B cell (primary cell): ENCODE data around the gene ARHGAP31. TPM values are rescaled to one million over a fixed set of nuclear protein-coding genes. Genes with fewer than 3 reads are reported as not detected.

Source experiments
- ATAC-seq: fragments of 200-7000 bp; cut with Tn5 transposase; one replicate; pipeline ENCODE4 v1.10.0; 2021; ENCODE audit warnings: low read depth, mild to moderate bottlenecking, moderate number of reproducible peaks, moderate library complexity
- CTCF ChIA-PET: fragments of 350-600 bp; sonication (Branson Sonifier 250); formaldehyde crosslinking; loops from one replicate; lab custom pipeline; 2021; ENCODE audit warnings: antibody characterized with exemption, inconsistent platforms; lab: Charles Lee
- POLR2A ChIA-PET: fragments of 350-600 bp; sonication (Branson Sonifier 250); formaldehyde crosslinking; loops from one replicate; lab custom pipeline; 2021; ENCODE audit warnings: antibody characterized with exemption; lab: Charles Lee
- DNase-seq: peaks from one replicate; pipeline ENCODE4 v3.0.0; 2013
- H2AFZ ChIP-seq: 2 replicates; pipeline ENCODE4 v1.6.1; 2012; ENCODE audit warnings: mild to moderate bottlenecking, low read depth, low read length; ENCODE audit not compliant: insufficient read depth, poor library complexity, severe bottlenecking
- H3K27ac ChIP-seq, 2 donors: 1 replicate in 1 of 2; 2 replicates in 1 of 2; pipeline ENCODE4 v1.5.1; 2012 to 2013; ENCODE audit warnings: low read length in 2 of 2, mild to moderate bottlenecking in 2 of 2, moderate library complexity in 1 of 2
- H3K27me3 ChIP-seq, 4 experiments: fragments of 200-600 bp in 1 of 4; sonication (generic) in 1 of 4; replicated peaks in 1 of 4; 1 replicate in 2 of 4; 2 replicates in 2 of 4; pipeline versions ENCODE4 v1.6.1 to v1.7.0; 2013 to 2016; ENCODE audit warnings: low read length in 3 of 4, mild to moderate bottlenecking in 2 of 4, mixed read lengths in 1 of 4, moderate library complexity in 1 of 4; ENCODE audit not compliant: insufficient read depth in 4 of 4, control insufficient read depth in 3 of 4; ENCODE audit errors: control extremely low read depth in 1 of 4
- H3K36me3 ChIP-seq, 2 experiments: replicated peaks in 1 of 2; 1 replicate in 1 of 2; 2 replicates in 1 of 2; pipeline versions ENCODE4 v1.6.1 to v1.7.1; 2013; ENCODE audit warnings: low read length in 1 of 2; ENCODE audit not compliant: insufficient read depth in 2 of 2, control insufficient read depth in 1 of 2; ENCODE audit errors: control extremely low read depth in 1 of 2, extremely low read depth in 1 of 2
- H3K4me1 ChIP-seq, 2 donors: fragments of 200-600 bp in 1 of 2; sonication (generic) in 1 of 2; 1 replicate in 1 of 2; 2 replicates in 1 of 2; pipeline versions ENCODE4 v1.5.1 to v1.6.1; 2013 to 2017; ENCODE audit warnings: low read length in 2 of 2; ENCODE audit not compliant: control insufficient read depth in 2 of 2, insufficient read depth in 2 of 2
- H3K4me2 ChIP-seq: replicated peaks from 2 replicates; pipeline ENCODE3; 2012; ENCODE audit warnings: mild to moderate bottlenecking, low read depth, low read length; ENCODE audit not compliant: poor library complexity, severe bottlenecking
- H3K4me3 ChIP-seq, 5 experiments: fragments of 200-600 bp in 1 of 5; sonication (generic) in 1 of 5; 1 replicate in 3 of 5; 2 replicates in 2 of 5; pipeline versions ENCODE4 v1.5.1 to v1.7.0; 2011 to 2016; ENCODE audit warnings: low read length in 4 of 5, mild to moderate bottlenecking in 4 of 5, low read depth in 2 of 5, control low read depth in 1 of 5, moderate library complexity in 1 of 5; ENCODE audit not compliant: insufficient read depth in 1 of 5; ENCODE audit errors: control extremely low read depth in 1 of 5, extremely low read depth in 1 of 5
- H3K79me2 ChIP-seq: fragments of 200-600 bp; sonication (generic); one replicate; pipeline ENCODE4 v1.6.0; 2016; ENCODE audit warnings: low read length; ENCODE audit not compliant: control insufficient read depth, insufficient read depth
- H3K9ac ChIP-seq: fragments of 200-600 bp; sonication (generic); 2 replicates; pipeline ENCODE4 v1.6.1; 2017; ENCODE audit warnings: mild to moderate bottlenecking, low read length, moderate library complexity
- H3K9me3 ChIP-seq, 3 donors: one replicate each; pipeline versions ENCODE4 v1.6.1 to v1.7.1; 2013; ENCODE audit warnings: low read length in 2 of 3; ENCODE audit not compliant: control insufficient read depth in 2 of 3, insufficient read depth in 1 of 3; ENCODE audit errors: control extremely low read depth in 1 of 3
- H4K20me1 ChIP-seq: 2 replicates; pipeline ENCODE4 v1.6.0; 2012; ENCODE audit warnings: mild to moderate bottlenecking, low read length; ENCODE audit not compliant: insufficient read depth, control insufficient read depth, poor library complexity, severe bottlenecking
- H3K27ac Mint-ChIP-seq: one replicate; pipeline ENCODE4 v1.8.0; 2021; ENCODE audit warnings: mixed read lengths
- H3K27me3 Mint-ChIP-seq: one replicate; pipeline ENCODE4 v1.8.0; 2021; ENCODE audit warnings: mixed read lengths
- H3K4me1 Mint-ChIP-seq: one replicate; pipeline ENCODE4 v1.8.0; 2021; ENCODE audit warnings: mixed read lengths
- H3K4me3 Mint-ChIP-seq: one replicate; pipeline ENCODE4 v1.8.0; 2021; ENCODE audit warnings: mixed read lengths
- H3K9me3 Mint-ChIP-seq: one replicate; pipeline ENCODE4 v1.8.0; 2022; ENCODE audit warnings: mixed read lengths; ENCODE audit not compliant: insufficient read depth
- EZH2 ChIP-seq: IDR thresholded peaks from 2 replicates; pipeline ENCODE4 v1.6.1; 2012; ENCODE audit warnings: borderline replicate concordance, low read depth, mild to moderate bottlenecking, moderate library complexity, low read length; ENCODE audit not compliant: insufficient read depth, poor library complexity, severe bottlenecking
- WGBS: methylation state at CpG from one replicate; pipeline ENCODE4 v1.1.5; 2013; ENCODE audit warnings: missing lambda C conversion rate; ENCODE audit not compliant: insufficient coverage; 5-methylcytosine and 5-hydroxymethylcytosine counted together
- intact Hi-C: fragments of 100-400 bp; cut with micrococcal nuclease; formaldehyde crosslinking; loops from one replicate; pipeline ENCODE4 v1.10.0; 2022
- polyA plus RNA-seq: library from polyadenylated mRNA; depleted of rRNA; stranded (reverse); fragments of >200 nt; gene quantifications from 2 replicates; pipeline ENCODE4 v1.2.3, GENCODE V29; 2012
- total RNA-seq, 2 donors: library from RNA; stranded (reverse); fragments of 120-200 nt in 1 of 2; gene quantifications; 1 replicate in 1 of 2; 2 replicates in 1 of 2; pipeline versions ENCODE4 v1.2.3 to v1.2.4, GENCODE V29; 2013 to 2022
- TF ChIP-seq, protein P1 (sequence below): fragments of 200-600 bp; IDR thresholded peaks from one replicate; pipeline ENCODE4 v1.8.0; 2022; ENCODE audit warnings: antibody characterized with exemption, mild to moderate bottlenecking

The ARHGAP31 gene
- total and polyA plus RNA-seq, 2 donors (not counting 1 experiment from before 2014, with no cell fraction given): 3.5 to 7.8 TPM

GRCh38 chr3:119329551-119329950 lies 35.4 kb downstream of the ARHGAP31 start:
- H3K4me1 Mint-ChIP-seq: peaks cover 20% of the 10 kb centered on the region
- H3K27ac Mint-ChIP-seq: no peak overlapping the region
- ATAC-seq: no peak
- H3K4me3 Mint-ChIP-seq: no peak overlapping the region
- ChIA-PET CTCF (no interaction called here), POLR2A (no interaction called here)
- no peaks in the 10 kb centered on the region for H3K27me3 Mint-ChIP-seq
- TF ChIP-seq, protein P1, sequence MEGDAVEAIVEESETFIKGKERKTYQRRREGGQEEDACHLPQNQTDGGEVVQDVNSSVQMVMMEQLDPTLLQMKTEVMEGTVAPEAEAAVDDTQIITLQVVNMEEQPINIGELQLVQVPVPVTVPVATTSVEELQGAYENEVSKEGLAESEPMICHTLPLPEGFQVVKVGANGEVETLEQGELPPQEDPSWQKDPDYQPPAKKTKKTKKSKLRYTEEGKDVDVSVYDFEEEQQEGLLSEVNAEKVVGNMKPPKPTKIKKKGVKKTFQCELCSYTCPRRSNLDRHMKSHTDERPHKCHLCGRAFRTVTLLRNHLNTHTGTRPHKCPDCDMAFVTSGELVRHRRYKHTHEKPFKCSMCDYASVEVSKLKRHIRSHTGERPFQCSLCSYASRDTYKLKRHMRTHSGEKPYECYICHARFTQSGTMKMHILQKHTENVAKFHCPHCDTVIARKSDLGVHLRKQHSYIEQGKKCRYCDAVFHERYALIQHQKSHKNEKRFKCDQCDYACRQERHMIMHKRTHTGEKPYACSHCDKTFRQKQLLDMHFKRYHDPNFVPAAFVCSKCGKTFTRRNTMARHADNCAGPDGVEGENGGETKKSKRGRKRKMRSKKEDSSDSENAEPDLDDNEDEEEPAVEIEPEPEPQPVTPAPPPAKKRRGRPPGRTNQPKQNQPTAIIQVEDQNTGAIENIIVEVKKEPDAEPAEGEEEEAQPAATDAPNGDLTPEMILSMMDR: no peak
- TF ChIP-seq EZH2: no peak
- Histone ChIP-seq H3K9ac (no peak overlapping the region), H3K4me2 (no peak overlapping the region), H3K4me3 (no peak overlapping the region), H3K27ac (no peak overlapping the region), H2AFZ (no peak overlapping the region), H4K20me1 (no peaks in the 10 kb centered on the region), H3K79me2 (no peaks in the 10 kb centered on the region), H3K9me3 (no peaks in the 10 kb centered on the region), H3K4me1 (peaks cover 0 to 3% of the 10 kb centered on the region in 2 donors), H3K27me3 (no peaks in the 10 kb centered on the region), H3K36me3 (no peaks in the 10 kb centered on the region)
- intact Hi-C loops: no loop called here
- no peak for DNase-seq
- no peaks in the 10 kb centered on the region for H3K9me3 Mint-ChIP-seq
- 93% methylated on average over 7 of the region's 7 CpGs for WGBS

GRCh38 chr3:119330181-119330580 lies 36.0 kb downstream of the ARHGAP31 start:
- no peak overlapping the region for H3K27ac Mint-ChIP-seq
- DNase-seq (no peak), ATAC-seq (no peak)
- Histone ChIP-seq H2AFZ (no peak overlapping the region), H3K4me2 (no peak overlapping the region), H3K4me3 (no peak overlapping the region), H3K79me2 (no peaks in the 10 kb centered on the region), H3K9me3 (no peaks in the 10 kb centered on the region), H3K27me3 (no peaks in the 10 kb centered on the region), H3K27ac (no peak overlapping the region), H3K4me1 (peaks cover 0 to 3% of the 10 kb centered on the region in 2 donors), H3K9ac (no peak overlapping the region), H3K36me3 (no peaks in the 10 kb centered on the region), H4K20me1 (no peaks in the 10 kb centered on the region)
- intact Hi-C loops: no loop called here
- TF ChIP-seq, protein P1: no peak
- no peak for TF ChIP-seq EZH2
- H3K9me3 Mint-ChIP-seq: no peaks in the 10 kb centered on the region
- no peak overlapping the region for H3K4me3 Mint-ChIP-seq
- no peaks in the 10 kb centered on the region for H3K27me3 Mint-ChIP-seq
- H3K4me1 Mint-ChIP-seq: peaks cover 14% of the 10 kb centered on the region
- 100% methylated on average over 1 of the region's 3 CpGs for WGBS
- ChIA-PET CTCF (interaction anchor here (1.0 kb wide), 1 partner anchor 9 kb away, joined by 4 read pairs; no protein-coding TSS in a partner anchor), POLR2A (no interaction called here)
